Neural cell (in vitro differentiated cells): ENCODE data around the gene IER5L.

ENCODE experiments used
- EP300 ChIP-seq: fragments of 450-650 bp; conservative IDR thresholded peaks from 2 replicates; pipeline ENCODE4 v1.6.1; 2014; ENCODE audit warnings: antibody characterized with exemption, mild to moderate bottlenecking, moderate library complexity; ENCODE audit not compliant: poor library complexity, severe bottlenecking
- MXI1 ChIP-seq: fragments of 450-650 bp; conservative IDR thresholded peaks from 2 replicates; pipeline ENCODE4 v1.6.1; 2014; ENCODE audit warnings: antibody characterized with exemption, mild to moderate bottlenecking; ENCODE audit not compliant: poor library complexity, severe bottlenecking
- POLR2AphosphoS5 ChIP-seq: IDR thresholded peaks from 2 replicates; pipeline ENCODE4 v1.6.1; 2012
- RAD21 ChIP-seq: fragments of 450-650 bp; conservative IDR thresholded peaks from 2 replicates; pipeline ENCODE4 v1.6.1; 2014; ENCODE audit warnings: antibody characterized with exemption, mild to moderate bottlenecking, moderate library complexity
- SMC3 ChIP-seq: fragments of 450-650 bp; conservative IDR thresholded peaks from 2 replicates; pipeline ENCODE4 v1.6.1; 2014; ENCODE audit warnings: antibody characterized with exemption, mild to moderate bottlenecking, moderate library complexity; ENCODE audit not compliant: poor library complexity
- TF ChIP-seq, protein P1 (sequence below): IDR thresholded peaks from 2 replicates; pipeline ENCODE4 v1.6.1; 2012; ENCODE audit warnings: borderline replicate concordance
- TF ChIP-seq, protein P2 (sequence below): fragments of 450-650 bp; IDR thresholded peaks from 2 replicates; pipeline ENCODE4 v1.5.1; 2014; ENCODE audit warnings: antibody characterized with exemption, mild to moderate bottlenecking, moderate library complexity; ENCODE audit not compliant: poor library complexity, severe bottlenecking

DNA sequence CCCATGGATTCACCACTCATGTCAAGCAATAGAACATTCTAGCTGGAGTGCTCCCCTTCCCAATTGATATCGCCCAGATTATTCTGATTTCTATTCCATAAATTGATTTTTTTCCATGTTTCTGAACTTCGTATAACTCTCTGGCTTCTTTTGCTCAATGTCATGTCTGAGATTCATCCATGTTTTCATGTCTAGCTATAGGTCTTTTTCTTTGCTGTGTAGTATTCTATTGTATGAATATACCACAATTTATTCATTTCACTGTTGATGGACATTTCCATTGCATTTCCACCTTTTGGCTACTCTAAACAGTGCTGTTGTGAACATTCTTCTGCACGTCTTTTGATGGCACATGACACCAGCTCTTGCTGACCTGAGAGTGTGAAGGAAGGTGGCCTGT is 47.3 kb downstream of the IER5L start:
- TF ChIP-seq POLR2AphosphoS5: no peak
- TF ChIP-seq, protein P1, sequence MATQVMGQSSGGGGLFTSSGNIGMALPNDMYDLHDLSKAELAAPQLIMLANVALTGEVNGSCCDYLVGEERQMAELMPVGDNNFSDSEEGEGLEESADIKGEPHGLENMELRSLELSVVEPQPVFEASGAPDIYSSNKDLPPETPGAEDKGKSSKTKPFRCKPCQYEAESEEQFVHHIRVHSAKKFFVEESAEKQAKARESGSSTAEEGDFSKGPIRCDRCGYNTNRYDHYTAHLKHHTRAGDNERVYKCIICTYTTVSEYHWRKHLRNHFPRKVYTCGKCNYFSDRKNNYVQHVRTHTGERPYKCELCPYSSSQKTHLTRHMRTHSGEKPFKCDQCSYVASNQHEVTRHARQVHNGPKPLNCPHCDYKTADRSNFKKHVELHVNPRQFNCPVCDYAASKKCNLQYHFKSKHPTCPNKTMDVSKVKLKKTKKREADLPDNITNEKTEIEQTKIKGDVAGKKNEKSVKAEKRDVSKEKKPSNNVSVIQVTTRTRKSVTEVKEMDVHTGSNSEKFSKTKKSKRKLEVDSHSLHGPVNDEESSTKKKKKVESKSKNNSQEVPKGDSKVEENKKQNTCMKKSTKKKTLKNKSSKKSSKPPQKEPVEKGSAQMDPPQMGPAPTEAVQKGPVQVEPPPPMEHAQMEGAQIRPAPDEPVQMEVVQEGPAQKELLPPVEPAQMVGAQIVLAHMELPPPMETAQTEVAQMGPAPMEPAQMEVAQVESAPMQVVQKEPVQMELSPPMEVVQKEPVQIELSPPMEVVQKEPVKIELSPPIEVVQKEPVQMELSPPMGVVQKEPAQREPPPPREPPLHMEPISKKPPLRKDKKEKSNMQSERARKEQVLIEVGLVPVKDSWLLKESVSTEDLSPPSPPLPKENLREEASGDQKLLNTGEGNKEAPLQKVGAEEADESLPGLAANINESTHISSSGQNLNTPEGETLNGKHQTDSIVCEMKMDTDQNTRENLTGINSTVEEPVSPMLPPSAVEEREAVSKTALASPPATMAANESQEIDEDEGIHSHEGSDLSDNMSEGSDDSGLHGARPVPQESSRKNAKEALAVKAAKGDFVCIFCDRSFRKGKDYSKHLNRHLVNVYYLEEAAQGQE: no peak
- TF ChIP-seq, protein P2, sequence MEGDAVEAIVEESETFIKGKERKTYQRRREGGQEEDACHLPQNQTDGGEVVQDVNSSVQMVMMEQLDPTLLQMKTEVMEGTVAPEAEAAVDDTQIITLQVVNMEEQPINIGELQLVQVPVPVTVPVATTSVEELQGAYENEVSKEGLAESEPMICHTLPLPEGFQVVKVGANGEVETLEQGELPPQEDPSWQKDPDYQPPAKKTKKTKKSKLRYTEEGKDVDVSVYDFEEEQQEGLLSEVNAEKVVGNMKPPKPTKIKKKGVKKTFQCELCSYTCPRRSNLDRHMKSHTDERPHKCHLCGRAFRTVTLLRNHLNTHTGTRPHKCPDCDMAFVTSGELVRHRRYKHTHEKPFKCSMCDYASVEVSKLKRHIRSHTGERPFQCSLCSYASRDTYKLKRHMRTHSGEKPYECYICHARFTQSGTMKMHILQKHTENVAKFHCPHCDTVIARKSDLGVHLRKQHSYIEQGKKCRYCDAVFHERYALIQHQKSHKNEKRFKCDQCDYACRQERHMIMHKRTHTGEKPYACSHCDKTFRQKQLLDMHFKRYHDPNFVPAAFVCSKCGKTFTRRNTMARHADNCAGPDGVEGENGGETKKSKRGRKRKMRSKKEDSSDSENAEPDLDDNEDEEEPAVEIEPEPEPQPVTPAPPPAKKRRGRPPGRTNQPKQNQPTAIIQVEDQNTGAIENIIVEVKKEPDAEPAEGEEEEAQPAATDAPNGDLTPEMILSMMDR: no peak
- no peak for TF ChIP-seq MXI1
- TF ChIP-seq EP300: no peak
- TF ChIP-seq SMC3: no peak
- TF ChIP-seq RAD21: no peak
